ENCODE data around the gene ALG5. TPM values are rescaled to one million over a fixed set of nuclear protein-coding genes. Genes with fewer than 3 reads are reported as not detected.

Gene ALG5
- total RNA-seq (10 to 100 TPM; 12.1 to 39.3 (median 22.8) TPM), polyA plus RNA-seq (10 to 100 TPM; 62.7 to 82.2 TPM), total RNA-seq (17.2 reads per million, percentile 47 among the genes with 10 or more reads in this experiment)

GRCh38 chr13:36999054-36999714, at the start of gene ALG5:
ALG5 (minus strand) TSS chr13:36999340; CDS start chr13:36999300, 40 bp downstream.
- Mint-ChIP-seq H3K4me1 (peaks cover 23 to 54% (median 46%) of the 10 kb centered on the region in 7 donors), H3K9me3 (peaks cover 0 to 14% (median 0%) of the 10 kb centered on the region in 11 donors), H3K27me3 (peaks cover 0 to 7% (median 0%) of the 10 kb centered on the region in 5 donors), H3K27ac (peak within 1 kb of the TSS; percentile 98 to 100 (median 100)), H3K36me3 (peaks cover 0 to 18% (median 10%) of the 10 kb centered on the region in 5 donors), H3K4me3 (peak within 1 kb of the TSS; percentile 90 to 100 (median 98))
- ATAC-seq, result peak; percentile 85
- Histone ChIP-seq H3K4me3 (ENCODE audit: low read length) (peak within 1 kb of the TSS; percentile 77), H3K27me3 (ENCODE audit: control insufficient read depth in 2 of 2, insufficient read depth in 2 of 2, low read length in 2 of 2) (no peaks in the 10 kb centered on the region), H3K36me3 (ENCODE audit: control insufficient read depth in 2 of 3, insufficient read depth in 3 of 3, low read length in 3 of 3) (peaks cover 0 to 26% (median 13%) of the 10 kb centered on the region in 3 experiments), H3K9me3 (ENCODE audit: control insufficient read depth in 2 of 3, low read length in 3 of 3) (no peaks in the 10 kb centered on the region), H3K4me1 (ENCODE audit: control insufficient read depth in 2 of 2, insufficient read depth in 2 of 2, low read length in 2 of 2) (peaks cover 12 to 21% of the 10 kb centered on the region in 2 donors), H3K27ac (ENCODE audit: low read depth, low read length) (peak within 1 kb of the TSS; percentile 89)
- ChIA-PET POLR2A (interaction anchor here (1.0 to 6.7 kb wide), 11 partner anchors 8 to 1351 kb away, joined by 5 to 72 read pairs (median 11); partner anchors contain the start of genes RFXAP, SPART, SUPT20H and UFM1), CTCF (interaction anchor here (0.6 to 0.8 kb wide), 2 partner anchors 21 to 58 kb away, joined by 3 to 5 read pairs; no protein-coding TSS in a partner anchor)
- intact Hi-C loops (cut with micrococcal nuclease), result loop anchor here (1.0 to 5.0 kb wide), 5 partner anchors 60 to 1350 kb away; partner anchors contain the start of genes SPART (in 2 of the 2), SUPT20H (in 2 of the 2), RFXAP (in 1 of the 2) and UFM1 (in 1 of the 2)
- peak; percentile 91 to 99 (median 96) for DNase-seq

GRCh38 chr13:37047846-37048245, 48.7 kb upstream of the ALG5 start:
- ChIA-PET CTCF (no interaction called here), POLR2A (interaction anchor here (0.8 to 2.9 kb wide), 2 partner anchors 37 to 47 kb away, joined by 3 to 9 read pairs; partner anchors contain the start of gene EXOSC8)
- Mint-ChIP-seq H3K27ac (peak overlapping the region in 1 of 9 donors; percentile 49), H3K27me3 (no peaks in the 10 kb centered on the region), H3K9me3 (no peaks in the 10 kb centered on the region), H3K4me1 (peaks cover 11 to 36% (median 29%) of the 10 kb centered on the region in 7 donors), H3K36me3 (peaks cover 3 to 32% (median 25%) of the 10 kb centered on the region in 5 donors), H3K4me3 (no peak overlapping the region)
- intact Hi-C loops (cut with micrococcal nuclease), result loop anchor here in 1 of 2 donors (2.0 to 5.0 kb wide), 2 partner anchors 17 to 36 kb away; no protein-coding TSS in a partner anchor
- Histone ChIP-seq H3K36me3 (ENCODE audit: control insufficient read depth in 2 of 3, insufficient read depth in 3 of 3, low read length in 3 of 3) (peaks cover 6 to 36% (median 14%) of the 10 kb centered on the region in 3 experiments), H3K4me1 (ENCODE audit: control insufficient read depth in 2 of 2, insufficient read depth in 2 of 2, low read length in 2 of 2) (peaks cover 0 to 4% of the 10 kb centered on the region in 2 donors), H3K9me3 (ENCODE audit: control insufficient read depth in 2 of 3, low read length in 3 of 3) (no peaks in the 10 kb centered on the region), H3K4me3 (ENCODE audit: low read length) (no peak overlapping the region), H3K27ac (ENCODE audit: low read depth, low read length) (no peak overlapping the region), H3K27me3 (ENCODE audit: control insufficient read depth in 2 of 2, insufficient read depth in 2 of 2, low read length in 2 of 2) (no peaks in the 10 kb centered on the region)
- ATAC-seq (no peak), DNase-seq (no peak)

GRCh38 chr13:37047032-37047431, 47.9 kb upstream of the ALG5 start:
- intact Hi-C loops (cut with micrococcal nuclease), result loop anchor here in 1 of 2 donors (2.0 to 5.0 kb wide), 2 partner anchors 16 to 35 kb away; no protein-coding TSS in a partner anchor
- H3K9me3 Mint-ChIP-seq, result no peaks in the 10 kb centered on the region
- Histone ChIP-seq H3K27me3 (ENCODE audit: control insufficient read depth in 2 of 2, insufficient read depth in 2 of 2, low read length in 2 of 2) (no peaks in the 10 kb centered on the region), H3K4me1 (ENCODE audit: control insufficient read depth in 2 of 2, insufficient read depth in 2 of 2, low read length in 2 of 2) (peaks cover 0 to 3% of the 10 kb centered on the region in 2 donors), H3K4me3 (ENCODE audit: low read length) (no peak overlapping the region), H3K27ac (ENCODE audit: low read depth, low read length) (no peak overlapping the region), H3K9me3 (ENCODE audit: control insufficient read depth in 2 of 3, low read length in 3 of 3) (no peaks in the 10 kb centered on the region), H3K36me3 (ENCODE audit: control insufficient read depth in 2 of 3, insufficient read depth in 3 of 3, low read length in 3 of 3) (peaks cover 14 to 44% (median 18%) of the 10 kb centered on the region in 3 experiments)
- POLR2A ChIA-PET, result interaction anchor here (2.9 kb wide), 1 partner anchor 46 kb away, joined by 9 read pairs; the partner anchor contains the start of gene EXOSC8
- CTCF ChIA-PET, result no interaction called here
- peaks cover 3 to 32% (median 21%) of the 10 kb centered on the region in 7 donors for H3K4me1 Mint-ChIP-seq
- H3K36me3 Mint-ChIP-seq, result peaks cover 12 to 32% (median 25%) of the 10 kb centered on the region in 5 donors
- peak overlapping the region in 1 of 9 donors; percentile 42 for H3K27ac Mint-ChIP-seq
- no peaks in the 10 kb centered on the region for H3K27me3 Mint-ChIP-seq
- H3K4me3 Mint-ChIP-seq, result no peak overlapping the region
- DNase-seq, result no peak
- no peak for ATAC-seq

- no peak overlapping the region for H3K4me3 Mint-ChIP-seq
- intact Hi-C loops (cut with micrococcal nuclease), result loop anchor here in 1 of 2 donors (2.0 to 5.0 kb wide), 2 partner anchors 15 to 34 kb away; no protein-coding TSS in a partner anchor
- no peak overlapping the region for H3K27ac Mint-ChIP-seq
- Histone ChIP-seq H3K36me3 (ENCODE audit: control insufficient read depth in 2 of 3, insufficient read depth in 3 of 3, low read length in 3 of 3) (peaks cover 18 to 51% (median 24%) of the 10 kb centered on the region in 3 experiments), H3K4me1 (ENCODE audit: control insufficient read depth in 2 of 2, insufficient read depth in 2 of 2, low read length in 2 of 2) (no peaks in the 10 kb centered on the region), H3K27ac (ENCODE audit: low read depth, low read length) (no peak overlapping the region), H3K27me3 (ENCODE audit: control insufficient read depth in 2 of 2, insufficient read depth in 2 of 2, low read length in 2 of 2) (no peaks in the 10 kb centered on the region), H3K4me3 (ENCODE audit: low read length) (no peak overlapping the region), H3K9me3 (ENCODE audit: control insufficient read depth in 2 of 3, low read length in 3 of 3) (no peaks in the 10 kb centered on the region)
- no peak for DNase-seq
- H3K4me1 Mint-ChIP-seq, result peaks cover 0 to 22% (median 12%) of the 10 kb centered on the region in 7 donors
- H3K27me3 Mint-ChIP-seq, result no peaks in the 10 kb centered on the region
- ChIA-PET POLR2A (interaction anchor here (2.9 kb wide), 1 partner anchor 45 kb away, joined by 9 read pairs; the partner anchor contains the start of gene EXOSC8), CTCF (no interaction called here)
- H3K9me3 Mint-ChIP-seq, result no peaks in the 10 kb centered on the region
- no peak for ATAC-seq
- H3K36me3 Mint-ChIP-seq, result peaks cover 16 to 30% (median 27%) of the 10 kb centered on the region in 5 donors
Measured at GRCh38 chr13:37046062-37046461, 46.9 kb upstream of the ALG5 start.

- H3K4me3 ChIP-seq (ENCODE audit: low read length), result no peak overlapping the region
- peaks cover 18 to 68% (median 40%) of the 10 kb centered on the region in 3 experiments for H3K36me3 ChIP-seq (ENCODE audit: control insufficient read depth in 2 of 3, insufficient read depth in 3 of 3, low read length in 3 of 3)
- no peaks in the 10 kb centered on the region for H3K27me3 ChIP-seq (ENCODE audit: control insufficient read depth in 2 of 2, insufficient read depth in 2 of 2, low read length in 2 of 2)
- Mint-ChIP-seq H3K9me3 (no peaks in the 10 kb centered on the region), H3K27me3 (no peaks in the 10 kb centered on the region), H3K36me3 (peaks cover 20 to 44% (median 29%) of the 10 kb centered on the region in 5 donors), H3K4me1 (peaks cover 0 to 16% (median 3%) of the 10 kb centered on the region in 7 donors), H3K27ac (no peak overlapping the region), H3K4me3 (no peak overlapping the region)
- intact Hi-C loops (cut with micrococcal nuclease), result no loop called here
- H3K27ac ChIP-seq (ENCODE audit: low read depth, low read length), result no peak overlapping the region
- ChIA-PET CTCF (no interaction called here), POLR2A (interaction anchor here (1.1 kb wide), 1 partner anchor 18 kb away, joined by 3 read pairs; the partner anchor contains the start of gene SUPT20H)
- H3K4me1 ChIP-seq (ENCODE audit: control insufficient read depth in 2 of 2, insufficient read depth in 2 of 2, low read length in 2 of 2), result no peaks in the 10 kb centered on the region
- H3K9me3 ChIP-seq (ENCODE audit: control insufficient read depth in 2 of 3, low read length in 3 of 3), result no peaks in the 10 kb centered on the region
- no peak for ATAC-seq
- DNase-seq, result no peak
Measured at GRCh38 chr13:37040789-37041188, 41.6 kb upstream of the ALG5 start.

GRCh38 chr13:37039896-37040295, 40.8 kb upstream of the ALG5 start:
- DNase-seq (no peak), ATAC-seq (no peak)
- Histone ChIP-seq H3K36me3 (ENCODE audit: control insufficient read depth in 2 of 3, insufficient read depth in 3 of 3, low read length in 3 of 3) (peaks cover 18 to 74% (median 40%) of the 10 kb centered on the region in 3 experiments), H3K27me3 (ENCODE audit: control insufficient read depth in 2 of 2, insufficient read depth in 2 of 2, low read length in 2 of 2) (no peaks in the 10 kb centered on the region), H3K9me3 (ENCODE audit: control insufficient read depth in 2 of 3, low read length in 3 of 3) (no peaks in the 10 kb centered on the region), H3K4me1 (ENCODE audit: control insufficient read depth in 2 of 2, insufficient read depth in 2 of 2, low read length in 2 of 2) (no peaks in the 10 kb centered on the region), H3K4me3 (ENCODE audit: low read length) (no peak overlapping the region), H3K27ac (ENCODE audit: low read depth, low read length) (no peak overlapping the region)
- intact Hi-C loops (cut with micrococcal nuclease), result no loop called here
- Mint-ChIP-seq H3K4me1 (peaks cover 0 to 20% (median 3%) of the 10 kb centered on the region in 7 donors), H3K9me3 (no peaks in the 10 kb centered on the region), H3K27me3 (no peaks in the 10 kb centered on the region), H3K27ac (no peak overlapping the region), H3K36me3 (peaks cover 20 to 50% (median 27%) of the 10 kb centered on the region in 5 donors), H3K4me3 (no peak overlapping the region)
- POLR2A ChIA-PET, result interaction anchor here (0.8 to 1.1 kb wide), 2 partner anchors 19 kb away, joined by 3 read pairs; partner anchors contain the start of gene SUPT20H
- CTCF ChIA-PET, result no interaction called here
